GM12801 (cell line): Measurements from ENCODE around the gene CMIP.

Experiments used
- CTCF ChIP-seq: IDR thresholded peaks from one replicate; pipeline ENCODE4 v1.5.1; 2011; ENCODE audit warnings: control low read depth; ENCODE audit not compliant: insufficient read length; ENCODE audit errors: extremely low read depth

CMIP gene

DNA sequence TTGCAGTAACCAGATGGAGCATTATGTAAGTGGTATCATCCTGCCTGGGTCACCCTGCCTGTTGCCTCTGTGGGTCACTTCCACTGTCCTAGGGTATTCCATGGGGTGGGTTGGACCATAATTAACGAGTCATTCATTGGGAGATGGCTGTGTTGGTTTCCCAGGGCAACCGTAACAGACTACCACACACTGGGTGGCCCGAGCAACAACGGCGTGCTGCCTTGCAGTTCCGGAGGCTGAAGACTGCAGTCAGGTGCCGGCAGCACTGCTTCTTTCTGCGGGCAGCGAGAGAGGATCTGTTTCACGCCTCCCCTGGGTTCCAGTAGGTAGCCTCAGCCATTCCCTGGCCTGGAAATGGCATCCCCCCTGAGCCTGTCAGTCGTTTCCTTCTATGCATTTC is 28.9 kb upstream of the CMIP start:
- TF ChIP-seq CTCF, result no peak

GRCh38 chr16:81416749-81417148 is 27.9 kb upstream of the CMIP start:
- TF ChIP-seq CTCF, result no peak

DNA sequence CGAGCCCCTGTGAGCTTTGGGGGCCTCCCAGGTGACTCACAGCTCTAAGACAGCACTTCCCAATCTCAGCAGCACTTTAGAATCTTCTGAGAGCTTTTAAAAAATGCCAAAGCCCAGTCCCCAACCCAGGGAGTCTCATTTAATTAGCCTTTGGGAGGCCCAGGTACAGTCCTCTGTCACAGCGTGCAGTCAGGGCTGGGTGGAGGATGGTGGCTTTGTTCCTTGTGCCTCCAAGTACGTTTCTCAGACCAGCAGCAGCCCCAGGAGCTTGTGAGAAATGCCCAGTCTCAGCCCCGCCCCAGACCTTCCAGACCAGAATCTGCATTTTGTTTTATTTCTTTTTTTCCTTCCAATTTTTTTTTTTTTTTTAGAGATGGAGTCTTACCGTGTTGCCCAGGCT is 27.4 kb upstream of the CMIP start:
- TF ChIP-seq CTCF, result no peak

DNA sequence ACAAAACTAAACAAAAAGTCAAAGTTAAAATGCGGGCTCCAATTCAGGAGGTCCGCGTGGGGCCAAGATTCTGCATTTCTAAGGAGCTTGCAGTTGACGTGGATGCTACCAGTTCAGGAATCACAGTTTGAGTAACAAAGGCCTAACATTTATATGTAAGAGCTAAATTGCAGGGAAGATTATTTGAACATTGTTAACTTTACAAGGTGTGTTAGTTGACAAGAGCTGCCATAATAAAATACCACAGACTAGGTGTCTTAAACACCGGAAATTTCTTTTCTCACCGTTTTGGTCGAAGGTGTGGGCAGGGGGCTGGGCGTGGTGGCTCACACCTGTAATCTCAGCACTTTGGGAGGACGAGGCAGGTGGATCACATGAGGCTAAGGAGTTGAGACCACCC is 24.8 kb upstream of the CMIP start:
- no peak for TF ChIP-seq CTCF

DNA sequence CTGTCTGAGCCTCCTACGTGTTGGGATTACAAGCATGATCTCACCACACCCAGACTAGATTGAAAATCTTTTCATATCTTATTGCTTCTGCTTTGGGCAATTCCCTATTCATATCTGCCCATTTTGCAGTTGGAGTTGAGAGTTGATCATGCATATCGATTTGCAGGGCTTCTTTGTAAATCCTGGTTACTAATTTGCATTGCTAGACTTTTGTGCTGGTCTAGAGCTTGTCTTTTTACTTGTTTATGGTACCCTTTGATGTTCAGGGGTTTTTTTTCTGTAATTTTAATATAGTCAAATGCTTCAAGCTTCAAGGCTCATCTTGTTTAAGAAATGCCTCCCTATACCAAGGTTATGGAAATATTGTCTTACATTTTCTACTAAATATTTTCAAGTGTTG is 23.5 kb upstream of the CMIP start:
- no peak for TF ChIP-seq CTCF

DNA sequence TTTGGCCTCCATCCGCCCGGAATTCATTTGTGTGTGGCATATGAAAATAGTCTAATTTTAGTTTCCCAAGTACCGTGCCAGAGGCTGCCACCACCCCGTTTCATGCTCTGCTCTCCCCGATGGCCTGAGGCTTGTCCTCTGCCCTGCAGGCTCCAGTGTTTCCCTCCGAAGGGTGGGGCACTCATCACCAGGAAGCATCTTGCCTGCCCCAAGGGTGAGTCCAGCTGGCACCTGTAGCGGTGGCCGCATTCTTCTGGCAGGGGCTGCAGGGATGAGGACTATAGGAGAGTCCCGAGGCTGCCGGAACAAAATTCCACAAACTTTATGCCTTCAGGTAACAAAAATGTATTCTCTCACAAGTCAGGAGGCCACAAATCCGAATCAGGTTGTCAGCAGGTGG is 23.1 kb upstream of the CMIP start:
- TF ChIP-seq CTCF, result no peak

- no peak for TF ChIP-seq CTCF
These were observed 19.8 kb upstream of the CMIP start for GRCh38 chr16:81424771-81425170.

GRCh38 chr16:81427219-81427618 is 17.4 kb upstream of the CMIP start:
- TF ChIP-seq CTCF, result no peak
